Ureter (tissue), 1 donor: ENCODE measurements around the gene GRK4. TPM values are rescaled to one million over a fixed set of nuclear protein-coding genes. Genes with fewer than 3 reads are reported as not detected.

ENCODE experiments used
- DNase-seq: peaks from one replicate; pipeline ENCODE4 v3.0.0-alpha.2; 2020; ENCODE audit warnings: low spot score
- total RNA-seq: library from RNA; stranded (reverse); gene quantifications from one replicate; pipeline ENCODE4 v1.2.4, GENCODE V29; 2023
- donor health status: DM: yes; HTN: yes; CAD: no.

GRK4 gene
- total RNA-seq, 1 donor from 2014 or later, result 4.3 TPM

- DNase-seq, result no peak
These were observed 48.3 kb downstream of the GRK4 start for GRCh38 chr4:3011456-3012220.

- DNase-seq, result no peak
These were observed 50.0 kb downstream of the GRK4 start for GRCh38 chr4:3013323-3013722.

- no peak for DNase-seq
These were observed 50.5 kb downstream of the GRK4 start for GRCh38 chr4:3013839-3014350.

GRCh38 chr4:3016961-3017360 lies 53.6 kb downstream of the GRK4 start:
- no peak for DNase-seq

- no peak for DNase-seq
These were observed 54.1 kb downstream of the GRK4 start for GRCh38 chr4:3017504-3017903.

DNA sequence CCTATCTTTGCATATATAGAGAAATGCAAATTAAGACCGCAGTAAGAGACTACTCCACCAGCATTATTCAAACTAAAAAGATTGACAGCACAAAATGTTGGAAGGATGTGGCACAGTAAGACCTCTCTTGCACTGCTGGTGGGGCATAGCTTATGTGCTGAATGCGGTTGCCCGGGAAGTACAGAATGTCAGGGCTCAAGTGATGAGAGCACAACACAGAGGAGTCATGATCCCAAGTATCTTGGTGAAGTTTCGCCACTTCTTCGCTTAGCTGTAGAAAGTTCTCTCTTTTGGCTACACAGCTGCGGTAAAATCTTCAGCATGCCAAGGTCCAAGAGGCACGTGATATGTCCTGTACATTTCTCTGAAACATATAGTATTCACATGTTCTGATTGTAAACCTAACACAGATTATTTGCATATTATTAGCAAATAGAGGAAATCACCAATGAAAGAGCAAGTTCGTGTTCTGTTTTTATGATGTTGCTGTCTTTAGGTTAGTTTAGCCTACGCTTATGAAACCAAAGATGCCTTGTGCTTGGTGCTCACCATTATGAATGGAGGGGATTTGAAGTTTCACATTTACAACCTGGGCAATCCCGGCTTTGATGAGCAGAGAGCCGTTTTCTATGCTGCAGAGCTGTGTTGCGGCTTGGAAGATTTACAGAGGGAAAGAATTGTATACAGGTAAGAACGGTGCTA lies 55.9 kb downstream of the GRK4 start:
- DNase-seq, result no peak

DNA sequence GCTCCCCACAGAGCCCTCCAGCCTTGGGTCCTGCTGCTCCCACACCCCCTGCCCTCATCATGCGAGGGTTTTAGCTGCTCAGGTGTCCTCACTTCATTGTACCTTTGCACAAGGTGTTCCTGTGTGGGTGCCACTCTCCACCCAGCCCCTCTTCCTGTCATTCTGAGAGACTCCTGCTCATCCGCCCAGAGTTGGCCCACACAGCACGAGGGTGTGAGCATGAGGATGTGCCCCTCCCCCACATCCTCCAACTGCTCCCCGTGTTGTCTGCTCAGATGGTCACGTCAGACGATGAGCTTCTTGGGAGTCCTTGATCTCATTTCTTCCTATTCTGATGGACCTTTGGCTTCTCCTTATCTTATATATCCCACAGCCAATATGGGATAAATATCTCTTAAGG lies 57.8 kb downstream of the GRK4 start:
- no peak for DNase-seq

- no peak for DNase-seq
These were observed 58.3 kb downstream of the GRK4 start for GRCh38 chr4:3021627-3022026.

- DNase-seq, result no peak
These were observed 58.7 kb downstream of the GRK4 start for GRCh38 chr4:3022112-3022511.

DNA sequence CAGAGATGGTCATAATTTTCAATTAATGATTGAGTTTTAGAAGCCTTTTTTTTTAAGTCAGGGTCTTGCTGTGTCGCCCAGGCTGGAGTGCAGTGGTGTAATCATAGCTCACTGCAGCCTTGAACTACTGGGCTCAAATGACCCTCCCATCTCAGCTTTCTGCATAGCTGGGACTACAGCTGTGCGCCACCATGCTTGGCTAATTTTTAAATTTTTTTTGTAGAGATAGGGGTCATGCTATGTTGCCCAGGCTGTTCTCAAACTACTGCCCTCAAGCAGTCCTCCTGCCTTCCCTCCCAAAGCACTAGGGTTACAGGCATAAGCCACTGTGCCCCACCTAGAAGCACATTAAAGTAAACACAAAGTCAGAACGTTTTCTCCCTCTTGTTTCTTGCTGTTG lies 59.3 kb downstream of the GRK4 start:
- DNase-seq, result no peak

- no peak for DNase-seq
These were observed 62.5 kb downstream of the GRK4 start for GRCh38 chr4:3025881-3026280.

GRCh38 chr4:3026540-3026939 lies 63.2 kb downstream of the GRK4 start:
- no peak for DNase-seq

GRCh38 chr4:3029464-3029863 lies 66.1 kb downstream of the GRK4 start:
- DNase-seq, result no peak

- DNase-seq, result no peak
These were observed 67.4 kb downstream of the GRK4 start for GRCh38 chr4:3030566-3031356.

- DNase-seq, result peak; percentile 65
These were observed 68.1 kb downstream of the GRK4 start for GRCh38 chr4:3031357-3032082.

DNA sequence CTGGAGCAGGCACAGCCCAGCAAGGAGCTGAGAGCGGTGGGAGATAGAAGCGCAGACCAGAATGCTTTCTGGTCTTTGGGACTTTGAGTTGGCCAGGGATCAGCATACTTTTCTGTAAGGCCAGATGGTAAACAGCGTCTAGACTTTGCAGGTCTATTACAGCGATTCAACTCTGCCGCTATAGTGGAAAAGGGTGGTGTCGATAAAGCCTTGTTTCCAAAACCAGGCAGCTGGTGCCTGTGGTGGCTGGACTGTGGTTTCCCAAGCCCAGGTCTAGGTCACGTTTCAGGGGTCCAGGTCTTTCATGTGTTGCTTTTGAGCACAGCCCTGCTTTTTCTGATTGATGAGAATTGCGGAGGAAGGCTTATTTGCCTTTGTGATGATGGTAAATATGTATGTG lies 70.9 kb downstream of the GRK4 start:
- no peak for DNase-seq

GRCh38 chr4:3035249-3035648 lies 71.9 kb downstream of the GRK4 start:
- no peak for DNase-seq

DNA sequence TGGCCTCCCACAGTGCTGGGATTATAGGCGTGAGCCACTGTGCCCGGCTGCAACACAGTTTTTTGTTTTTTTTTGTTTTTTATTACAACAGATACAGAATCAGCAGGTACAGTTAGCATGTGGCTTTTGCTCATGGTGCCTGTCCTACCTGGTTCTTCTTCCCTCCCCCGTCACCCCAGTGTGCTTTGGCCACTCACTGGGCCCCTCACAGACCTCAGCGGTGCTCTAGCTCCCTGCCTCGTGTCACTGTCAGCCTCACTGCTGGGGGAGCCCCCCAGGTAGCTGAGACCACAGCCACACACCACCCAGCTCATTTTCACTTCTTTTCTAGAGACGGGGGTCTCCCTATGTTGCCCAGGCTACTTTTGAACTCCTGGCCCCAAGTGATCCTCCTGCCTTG lies 72.3 kb downstream of the GRK4 start:
- DNase-seq, result no peak

GRCh38 chr4:3036131-3036952 lies 73.0 kb downstream of the GRK4 start:
- no peak for DNase-seq

- no peak for DNase-seq
These were observed 74.6 kb downstream of the GRK4 start for GRCh38 chr4:3037957-3038461.
